H1 (cell line): ENCODE results near the gene C12orf76. TPM values are rescaled to one million over a fixed set of nuclear protein-coding genes. Genes with fewer than 3 reads are reported as not detected.

Experiments used
- CTCF ChIA-PET: fragments of 300-600 bp; sonication (Branson Sonifier 250); formaldehyde crosslinking; loops from one replicate; lab custom pipeline; 2021; ENCODE audit not compliant: partially characterized antibody; lab: Charles Lee
- POLR2A ChIA-PET: fragments of 300-600 bp; sonication (Branson Sonifier 250); formaldehyde crosslinking; loops from one replicate; lab custom pipeline; 2021; ENCODE audit warnings: inconsistent platforms; ENCODE audit not compliant: partially characterized antibody; lab: Charles Lee
- DNase-seq, 2 experiments: peaks; one replicate each; pipeline versions ENCODE4 v3.0.0 to v3.0.0-alpha.2; 2010 to 2022; ENCODE audit warnings: low spot score in 2 of 2, low read depth in 1 of 2, mixed read lengths in 1 of 2
- FAIRE-seq: peaks from 2 replicates; lab custom pipeline; 2011; peaks lifted over from hg19 to GRCh38; lab: Jason Lieb, UNC
- H2AFZ ChIP-seq: 2 replicates; pipeline ENCODE4 v1.8.1; 2012; ENCODE audit warnings: low read length, inconsistent platforms
- H2AK5ac ChIP-seq: 2 replicates; pipeline ENCODE4 v1.6.1; 2013; ENCODE audit warnings: low read depth, low read length
- H2BK120ac ChIP-seq: replicated peaks from 2 replicates; pipeline ENCODE3; 2013; ENCODE audit warnings: low read depth, low read length, inconsistent platforms
- H2BK12ac ChIP-seq: 2 replicates; pipeline ENCODE4 v1.6.1; 2013; ENCODE audit warnings: low read depth, low read length
- H2BK15ac ChIP-seq: 2 replicates; pipeline ENCODE4 v1.6.1; 2013; ENCODE audit warnings: low read length
- H2BK20ac ChIP-seq: 2 replicates; pipeline ENCODE4 v1.6.1; 2013; ENCODE audit warnings: low read length
- H2BK5ac ChIP-seq: 2 replicates; pipeline ENCODE4 v1.6.1; 2013; ENCODE audit warnings: low read depth, low read length
- H3K14ac ChIP-seq: 2 replicates; pipeline ENCODE4 v1.6.1; 2013; ENCODE audit warnings: inconsistent platforms; ENCODE audit not compliant: insufficient read length
- H3K18ac ChIP-seq: 2 replicates; pipeline ENCODE4 v1.6.1; 2013; ENCODE audit warnings: low read length; ENCODE audit errors: extremely low read depth
- H3K23ac ChIP-seq: 2 replicates; pipeline ENCODE4 v1.6.1; 2013; ENCODE audit warnings: inconsistent platforms; ENCODE audit not compliant: insufficient read length
- H3K23me2 ChIP-seq: 2 replicates; pipeline ENCODE4 v1.6.1; 2013; ENCODE audit warnings: low read depth, low read length
- H3K27ac ChIP-seq: 2 replicates; pipeline ENCODE4 v1.6.1; 2011; ENCODE audit warnings: low read depth, low read length, inconsistent platforms
- H3K27me3 ChIP-seq, 4 experiments: replicated peaks in 1 of 4; 1 replicate in 1 of 4; 2 replicates in 3 of 4; pipeline versions ENCODE4 v1.6.1 to v1.8.1; 2011 to 2013; ENCODE audit warnings: low read length in 3 of 4, mild to moderate bottlenecking in 3 of 4, inconsistent platforms in 2 of 4, mixed read lengths in 2 of 4, moderate library complexity in 1 of 4; ENCODE audit not compliant: control insufficient read depth in 3 of 4, insufficient read depth in 3 of 4; ENCODE audit errors: extremely low read depth in 1 of 4
- H3K36me3 ChIP-seq, 4 experiments: 2 replicates each; pipeline versions ENCODE4 v1.6.1 to v1.8.1; 2011 to 2013; ENCODE audit warnings: mild to moderate bottlenecking in 4 of 4, low read length in 3 of 4, moderate library complexity in 2 of 4, control low read depth in 1 of 4, inconsistent platforms in 1 of 4; ENCODE audit not compliant: insufficient read depth in 4 of 4, control insufficient read depth in 2 of 4
- H3K4ac ChIP-seq: replicated peaks from 2 replicates; pipeline ENCODE3; 2013; ENCODE audit warnings: low read length, low read depth, mixed read lengths, inconsistent platforms; ENCODE audit not compliant: insufficient read length
- H3K4me1 ChIP-seq, 4 experiments: replicated peaks in 1 of 4; 1 replicate in 1 of 4; 2 replicates in 3 of 4; pipeline versions ENCODE4 v1.6.1 to v1.8.1; 2011 to 2013; ENCODE audit warnings: low read length in 3 of 4, inconsistent platforms in 2 of 4, mixed read lengths in 1 of 4; ENCODE audit not compliant: insufficient read depth in 4 of 4, control insufficient read depth in 3 of 4
- H3K4me2 ChIP-seq, 2 experiments: 2 replicates each; pipeline versions ENCODE4 v1.6.1 to v1.8.1; 2011 to 2013; ENCODE audit warnings: low read depth in 2 of 2, low read length in 2 of 2, control low read depth in 1 of 2, inconsistent platforms in 1 of 2, mild to moderate bottlenecking in 1 of 2; ENCODE audit not compliant: insufficient read depth in 1 of 2
- H3K4me3 ChIP-seq, 4 experiments: fragments of 200-600, 300-600 bp in 1 of 4; sonication (generic), shearing (Covaris generic), sonication (Bioruptor Twin) in 1 of 4; 2 replicates each; pipeline versions ENCODE4 v1.5.1 to v1.8.1; 2011 to 2016; ENCODE audit warnings: low read length in 4 of 4, low read depth in 3 of 4, control low read depth in 2 of 4, inconsistent platforms in 2 of 4, mild to moderate bottlenecking in 2 of 4, mixed read lengths in 1 of 4, moderate library complexity in 1 of 4; ENCODE audit not compliant: insufficient read depth in 2 of 4; ENCODE audit errors: extremely low read depth in 1 of 4
- H3K56ac ChIP-seq: replicated peaks from 2 replicates; pipeline ENCODE3; 2013; ENCODE audit warnings: low read depth, mild to moderate bottlenecking, mixed read lengths, low read length, inconsistent platforms; ENCODE audit not compliant: insufficient read length
- H3K79me1 ChIP-seq: 2 replicates; pipeline ENCODE4 v1.6.1; 2013; ENCODE audit warnings: low read depth, low read length, control low read depth
- H3K79me2 ChIP-seq, 2 experiments: 2 replicates each; pipeline versions ENCODE4 v1.6.1 to v1.8.1; 2012 to 2013; ENCODE audit warnings: low read length in 2 of 2, mild to moderate bottlenecking in 2 of 2, inconsistent platforms in 1 of 2; ENCODE audit not compliant: insufficient read depth in 2 of 2, control insufficient read depth in 1 of 2
- H3K9ac ChIP-seq, 4 experiments: replicated peaks in 1 of 4; 1 replicate in 1 of 4; 2 replicates in 3 of 4; pipeline versions ENCODE4 v1.6.1 to v1.8.1; 2011 to 2013; ENCODE audit warnings: low read depth in 3 of 4, low read length in 3 of 4, control low read depth in 2 of 4, mild to moderate bottlenecking in 2 of 4, moderate library complexity in 2 of 4, inconsistent platforms in 1 of 4; ENCODE audit errors: extremely low read depth in 1 of 4
- H3K9me3 ChIP-seq, 2 experiments: 2 replicates each; pipeline versions ENCODE4 v1.6.1 to v1.8.1; 2012 to 2013; ENCODE audit warnings: mild to moderate bottlenecking in 2 of 2, moderate library complexity in 2 of 2, control low read depth in 1 of 2, inconsistent platforms in 1 of 2, low read depth in 1 of 2, low read length in 1 of 2, mixed read lengths in 1 of 2; ENCODE audit not compliant: insufficient read depth in 2 of 2
- H4K20me1 ChIP-seq, 2 experiments: replicated peaks in 1 of 2; 2 replicates each; pipeline versions ENCODE3 to v1.8.1; 2011 to 2013; ENCODE audit warnings: inconsistent platforms in 2 of 2, low read length in 2 of 2, mild to moderate bottlenecking in 1 of 2; ENCODE audit not compliant: insufficient read depth in 2 of 2, control insufficient read depth in 1 of 2
- H4K5ac ChIP-seq: 2 replicates; pipeline ENCODE4 v1.6.1; 2013; ENCODE audit warnings: low read length, low read depth, mixed read lengths, inconsistent platforms; ENCODE audit not compliant: insufficient read length
- H4K8ac ChIP-seq: 2 replicates; pipeline ENCODE4 v1.8.0; 2013; ENCODE audit warnings: mild to moderate bottlenecking, moderate library complexity, low read length, inconsistent platforms; ENCODE audit not compliant: insufficient read depth; ENCODE audit errors: extremely low read depth
- H4K91ac ChIP-seq: replicated peaks from 2 replicates; pipeline ENCODE3; 2013; ENCODE audit warnings: low read length, mixed read lengths, inconsistent platforms; ENCODE audit not compliant: insufficient read length
- CBX5 ChIP-seq: fragments of 300-800, 300-1000 bp; sonication (generic); IDR thresholded peaks from 2 replicates; pipeline ENCODE4 v1.7.1; 2016; ENCODE audit warnings: antibody characterized with exemption, low read length, low read depth
- POU5F1 ChIP-seq: IDR thresholded peaks from 2 replicates; pipeline ENCODE4 v1.6.1; 2011; ENCODE audit warnings: low read depth, mild to moderate bottlenecking, low read length, moderate library complexity
- WGBS, 2 experiments: shearing (Covaris generic) in 1 of 2; methylation state at CpG; one replicate each; pipeline versions ENCODE4 v1.1.6 to v1.1.7; 2013 to 2015; ENCODE audit warnings: low lambda C conversion rate in 2 of 2, mixed read lengths in 2 of 2, inconsistent platforms in 1 of 2, low coverage in 1 of 2, missing lambda C conversion rate in 1 of 2; ENCODE audit not compliant: insufficient replicate concordance in 2 of 2, insufficient coverage in 1 of 2, insufficient read length in 1 of 2; ENCODE audit errors: extremely low coverage in 1 of 2, missing lambda C conversion rate in 1 of 2; 5-methylcytosine and 5-hydroxymethylcytosine counted together
- long read RNA-seq, 2 experiments: library from RNA in 1 of 2; library from capped mRNA in 1 of 2; stranded (forward); transcript quantifications; one replicate each; pipeline ENCODE4 v2.0.0, GENCODE V29; 2021; ENCODE audit warnings: inconsistent platforms in 1 of 2
- polyA minus RNA-seq, 3 experiments: library from RNA; depleted of rRNA, polyadenylated mRNA; stranded (reverse); fragments of >200 nt; gene quantifications; 1 replicate in 2 of 3; 2 replicates in 1 of 3; pipeline ENCODE4 v1.2.3, GENCODE V29; 2011
- polyA plus RNA-seq, 7 experiments: library from polyadenylated mRNA; depleted of rRNA in 3 of 7; stranded (reverse) in 5 of 7; unstranded in 2 of 7; fragments of >200 nt in 5 of 7; fragments of 200-250 nt in 2 of 7; gene quantifications; 1 replicate in 5 of 7; 2 replicates in 1 of 7; 4 replicates in 1 of 7; pipeline versions ENCODE4 v1.2.1 to v1.2.3, GENCODE V29; 2011 to 2013; ENCODE audit warnings: missing spikeins in 2 of 7, mixed read lengths in 2 of 7
- total RNA-seq: library from RNA; stranded (reverse); fragmentation: NEBNext Ultra II Directional; extraction: Animal tissue kit (Norgen Biotek cat#: 25700); gene quantifications from 2 replicates; pipeline ENCODE4 v1.2.1, GENCODE V29; 2021

The C12orf76 gene
- 11.4 and 14.4 TPM in 2 replicates for total RNA-seq
- polyA plus RNA-seq (2011; rRNA removed) = 15.9 and 18.6 TPM in 2 replicates
- 22.4 TPM for polyA plus RNA-seq (2011; cell fraction: cytosol; rRNA removed)
- polyA plus RNA-seq (2011; cell fraction: nucleus; rRNA removed) = 14.3 TPM
- polyA plus RNA-seq (2012, experiment 1 of 2) = 14.4 to 17.1 TPM (median 15.2 TPM) in 4 replicates
- polyA plus RNA-seq (2012, experiment 2 of 2) = 15.9 TPM
- polyA plus RNA-seq (2013, experiment 1 of 2) = 11.8 TPM
- 12.1 TPM for polyA plus RNA-seq (2013, experiment 2 of 2)
- 9.8 and 15.4 TPM in 2 replicates for polyA minus RNA-seq (2011; rRNA and poly(A)+ RNA removed)
- polyA minus RNA-seq (2011; cell fraction: cytosol; rRNA and poly(A)+ RNA removed) = 21.7 TPM
- polyA minus RNA-seq (2011; cell fraction: nucleus; rRNA and poly(A)+ RNA removed) = 8.8 TPM
- long read RNA-seq, experiment 1, partial matches to known transcripts = 11 of 16 reads
- long read RNA-seq, experiment 1, other reads (novel, unspliced or antisense) = 2 of 16 reads
- long read RNA-seq, experiment 2, partial matches to known transcripts = 22 of 31 reads
- long read RNA-seq, experiment 2, other reads (novel, unspliced or antisense) = 5 of 31 reads

GRCh38 chr12:110048242-110049027 lies at the start of gene C12orf76:
TSS of gene C12orf76 (minus strand) at chr12:110048522. CDS start at chr12:110048495, 27 bp downstream.
- H3K79me1 ChIP-seq = peaks cover 3% of the 10 kb centered on the region; the same call in 1 of the 2 replicates
- no peak within 1 kb of the TSS for H3K27ac ChIP-seq
- CTCF ChIA-PET = interaction anchor here (0.7 to 1.0 kb wide), 2 partner anchors 38 to 117 kb away, joined by 3 read pairs; no protein-coding TSS in a partner anchor
- H2BK120ac ChIP-seq = no peak within 1 kb of the TSS
- H3K23me2 ChIP-seq = peaks cover 2% of the 10 kb centered on the region; the same call in 1 of the 2 replicates
- H2BK20ac ChIP-seq = no peak within 1 kb of the TSS
- POLR2A ChIA-PET = no interaction called here
- H2BK5ac ChIP-seq = peak within 1 kb of the TSS; percentile 81; the same call in 1 of the 2 replicates
- H3K79me2 ChIP-seq = peaks cover 0 to 12% of the 10 kb centered on the region in 2 experiments; a peak in 2 of 4 replicates
- no peak within 1 kb of the TSS for H2BK15ac ChIP-seq
- H2AFZ ChIP-seq = peak within 1 kb of the TSS; percentile 71
- H3K4me1 ChIP-seq = no peaks in the 10 kb centered on the region; a peak in 2 of 7 replicates
- H4K20me1 ChIP-seq = no peaks in the 10 kb centered on the region
- peak within 1 kb of the TSS; percentile 65 to 68 for H3K4me2 ChIP-seq
- H3K23ac ChIP-seq = no peak within 1 kb of the TSS
- no peaks in the 10 kb centered on the region for H3K36me3 ChIP-seq
- H2AK5ac ChIP-seq = no peak within 1 kb of the TSS
- peak within 1 kb of the TSS; percentile 26 for H3K56ac ChIP-seq
- no peak within 1 kb of the TSS for H4K8ac ChIP-seq
- no peak within 1 kb of the TSS for H4K91ac ChIP-seq
- no peak within 1 kb of the TSS for H3K4ac ChIP-seq
- WGBS, 2 experiments = 6 to 100% methylated on average over 1 to 47 of the region's 47 CpGs
- no peak within 1 kb of the TSS for H2BK12ac ChIP-seq
- DNase-seq (peak; percentile 81 to 85), FAIRE-seq (peak; percentile 86)
- peak within 1 kb of the TSS; percentile 23 for H4K5ac ChIP-seq
- H3K18ac ChIP-seq = 0 out of 2 replicates have a peak within 1 kb of the TSS, but pooled peaks have one; percentile 56
- no peaks in the 10 kb centered on the region for H3K9me3 ChIP-seq
- H3K27me3 ChIP-seq = no peaks in the 10 kb centered on the region
- peak within 1 kb of the TSS; percentile 28 to 70 (median 58); a peak in 6 of 7 replicates for H3K9ac ChIP-seq
- H3K14ac ChIP-seq = no peak within 1 kb of the TSS
- peak within 1 kb of the TSS; percentile 76 to 94 (median 79) for H3K4me3 ChIP-seq
- TF ChIP-seq POU5F1 = no peak
- no peak for TF ChIP-seq CBX5
